GM12892 (cell line): ENCODE measurements around the gene CCDC86.

Source experiments
- DNase-seq: peaks from one replicate; pipeline ENCODE4 v3.0.0; 2011; ENCODE audit not compliant: insufficient read length
- FAIRE-seq: peaks from 2 replicates; lab custom pipeline; 2011; peaks lifted over from hg19 to GRCh38; lab: Jason Lieb, UNC
- POLR2A ChIP-seq: IDR thresholded peaks from 2 replicates; pipeline ENCODE4 v1.6.1; 2011; ENCODE audit warnings: low read depth, low read length, control low read depth
- POLR2AphosphoS5 ChIP-seq: IDR thresholded peaks from 2 replicates; pipeline ENCODE4 v1.6.1; 2011; ENCODE audit warnings: low read depth, low read length, control low read depth
- TAF1 ChIP-seq: IDR thresholded peaks from 2 replicates; pipeline ENCODE4 v1.6.1; 2011; ENCODE audit warnings: low read depth, mild to moderate bottlenecking, control low read depth, low read length, borderline replicate concordance

The CCDC86 gene

DNA sequence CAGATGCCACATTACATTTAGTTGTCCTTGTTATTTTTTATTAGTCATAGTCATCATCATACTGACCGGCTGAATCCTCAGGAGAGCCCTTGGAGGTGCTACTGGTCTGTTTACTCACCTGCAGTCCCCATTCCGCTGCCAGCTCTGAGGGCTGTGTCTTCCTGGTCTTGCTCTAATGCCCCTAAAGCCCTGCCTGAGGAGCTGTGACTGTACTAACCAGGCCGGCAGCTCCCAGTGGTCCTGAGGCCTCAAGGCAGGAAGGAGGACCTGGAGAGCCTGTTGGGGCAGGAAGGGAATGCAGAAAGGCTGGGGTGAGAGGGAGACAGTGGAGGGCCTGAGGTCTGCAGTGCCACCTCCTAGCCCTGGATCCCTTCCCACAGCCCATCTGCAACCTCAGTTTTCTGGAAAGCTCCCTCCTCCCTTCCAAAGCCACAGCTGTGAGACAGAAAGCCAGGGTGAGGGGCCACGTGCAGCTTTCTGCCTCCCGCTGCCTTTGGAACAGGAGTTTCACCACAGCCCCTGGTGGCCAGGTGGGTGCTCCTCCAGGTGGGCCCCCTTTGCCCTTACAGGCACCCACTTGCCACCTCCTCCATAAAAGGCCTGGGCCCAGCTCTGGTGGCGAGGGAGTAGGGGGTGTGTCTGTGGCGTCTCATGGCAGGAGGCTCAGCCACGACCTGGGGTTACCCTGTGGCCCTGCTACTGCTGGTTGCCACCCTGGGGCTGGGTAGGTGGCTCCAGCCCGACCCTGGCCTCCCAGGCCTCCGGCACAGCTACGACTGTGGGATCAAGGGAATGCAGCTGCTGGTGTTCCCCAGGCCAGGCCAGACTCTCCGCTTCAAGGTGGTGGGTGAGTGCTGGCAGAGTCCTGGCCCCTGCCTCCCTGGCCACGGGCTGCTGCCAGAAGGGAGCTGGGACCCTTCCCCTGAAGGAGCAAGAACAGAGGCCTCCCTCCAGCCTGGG, 25.3 kb downstream of the CCDC86 start, which contains the start of gene ZP1:
TSS of gene ZP1 (plus strand) at position 632 of the 960 bp plus-strand sequence. CDS start at position 652, 20 bp downstream.
- no peak for FAIRE-seq
- DNase-seq: no peak
- TF ChIP-seq POLR2AphosphoS5 (no peak), POLR2A (no peak), TAF1 (no peak)

- TF ChIP-seq TAF1 (no peak), POLR2A (no peak), POLR2AphosphoS5 (no peak)
- DNase-seq: no peak
These were observed 26.2 kb downstream of the CCDC86 start for GRCh38 chr11:60867871-60868681.

GRCh38 chr11:60868682-60869450, 27.0 kb downstream of the CCDC86 start:
- FAIRE-seq (no peak), DNase-seq (no peak)
- no peak for TF ChIP-seq TAF1
- no peak for TF ChIP-seq POLR2AphosphoS5
- no peak for TF ChIP-seq POLR2A

More at GRCh38 chr11:60867871-60868681, 26.2 kb downstream of the CCDC86 start:
- no peak for FAIRE-seq

DNA sequence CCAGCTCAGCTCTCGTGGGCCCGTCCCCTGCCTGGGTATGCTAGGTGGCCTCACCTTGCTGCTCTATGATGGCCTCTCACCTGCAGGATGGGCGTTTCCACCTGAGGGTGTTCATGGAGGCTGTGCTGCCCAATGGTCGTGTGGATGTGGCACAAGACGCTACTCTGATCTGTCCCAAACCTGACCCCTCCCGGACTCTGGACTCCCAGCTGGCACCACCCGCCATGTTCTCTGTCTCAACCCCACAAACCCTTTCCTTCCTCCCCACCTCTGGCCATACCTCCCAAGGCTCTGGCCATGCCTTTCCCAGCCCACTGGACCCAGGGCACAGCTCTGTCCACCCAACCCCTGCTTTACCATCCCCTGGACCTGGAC, 27.5 kb downstream of the CCDC86 start:
- FAIRE-seq (no peak), DNase-seq (no peak)
- TF ChIP-seq POLR2AphosphoS5 (no peak), POLR2A (no peak), TAF1 (no peak)

GRCh38 chr11:60870276-60870675, 28.4 kb downstream of the CCDC86 start:
- no peak for FAIRE-seq
- TF ChIP-seq TAF1: no peak
- no peak for TF ChIP-seq POLR2AphosphoS5
- TF ChIP-seq POLR2A: no peak
- no peak for DNase-seq

DNA sequence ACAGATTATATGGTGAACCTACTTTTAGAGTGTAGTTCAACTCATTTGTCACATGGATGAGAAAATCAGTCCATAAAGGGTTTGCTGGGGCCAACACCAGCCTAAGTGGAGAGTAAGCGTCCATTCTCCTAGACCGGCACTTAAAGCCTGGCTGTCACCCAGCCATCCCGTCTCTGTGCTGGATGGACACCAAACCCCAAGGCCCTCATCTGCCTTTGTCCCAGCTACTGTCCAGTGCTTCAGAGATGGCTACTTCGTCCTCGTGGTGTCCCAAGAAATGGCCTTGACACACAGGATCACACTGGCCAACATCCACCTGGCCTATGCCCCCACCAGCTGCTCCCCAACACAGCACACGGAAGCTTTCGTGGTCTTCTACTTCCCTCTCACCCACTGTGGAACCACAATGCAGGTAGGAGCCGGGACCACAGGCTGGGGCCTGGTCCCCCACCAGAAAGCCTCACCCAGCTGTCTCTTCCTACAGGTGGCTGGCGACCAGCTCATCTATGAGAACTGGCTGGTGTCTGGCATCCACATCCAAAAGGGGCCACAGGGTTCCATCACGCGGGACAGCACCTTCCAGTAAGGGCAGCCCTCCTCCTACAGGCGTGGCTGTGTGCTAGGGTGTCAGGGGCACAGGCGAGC, 28.9 kb downstream of the CCDC86 start:
- DNase-seq (no peak), FAIRE-seq (no peak)
- TF ChIP-seq TAF1: no peak

GRCh38 chr11:60871378-60872061, 29.6 kb downstream of the CCDC86 start:
- FAIRE-seq (peak; percentile 79), DNase-seq (no peak)
- no peak for TF ChIP-seq TAF1
- no peak for TF ChIP-seq POLR2A
- TF ChIP-seq POLR2AphosphoS5: no peak

- FAIRE-seq (no peak), DNase-seq (no peak)
- no peak for TF ChIP-seq POLR2AphosphoS5
- TF ChIP-seq POLR2A: no peak
- no peak for TF ChIP-seq TAF1
These were observed 30.4 kb downstream of the CCDC86 start for GRCh38 chr11:60872124-60872960.

DNA sequence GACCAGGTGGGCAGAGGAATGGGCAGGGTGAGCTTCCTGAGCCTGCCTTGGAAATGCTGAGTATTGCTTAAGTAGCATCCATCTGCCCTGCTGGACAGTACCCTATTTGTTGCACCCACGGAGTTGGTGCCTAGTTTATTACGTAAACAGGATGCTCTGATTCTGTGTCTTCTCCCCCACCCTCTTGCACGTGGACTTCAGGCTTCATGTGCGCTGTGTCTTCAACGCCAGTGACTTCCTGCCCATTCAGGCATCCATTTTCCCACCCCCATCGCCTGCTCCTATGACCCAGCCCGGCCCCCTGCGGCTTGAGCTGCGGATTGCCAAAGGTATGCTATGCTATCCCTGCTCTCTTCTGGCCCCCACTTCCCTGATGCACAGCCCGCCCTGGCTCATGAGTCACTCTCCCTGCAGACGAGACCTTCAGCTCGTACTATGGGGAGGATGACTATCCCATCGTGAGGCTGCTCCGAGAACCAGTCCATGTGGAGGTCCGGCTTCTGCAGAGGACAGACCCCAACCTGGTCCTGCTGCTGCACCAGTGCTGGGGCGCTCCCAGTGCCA, 31.1 kb downstream of the CCDC86 start:
- DNase-seq (no peak), FAIRE-seq (no peak)

More for the DNA sequence above, 31.1 kb downstream of the CCDC86 start:
- TF ChIP-seq POLR2AphosphoS5 (no peak), POLR2A (no peak), TAF1 (no peak)
